ENCODE measurements around the gene F9.

GRCh38 chrX:139585613-139586012, 55.1 kb downstream of the F9 start:
- TF ChIP-seq FOXA1 (IDR thresholded peaks at IDR 0.05), result no peak
- no peak for TF ChIP-seq FOXM1 (IDR thresholded peaks at IDR 0.05; ENCODE audit: borderline replicate concordance)
- no peak for TF ChIP-seq SP1 (IDR thresholded peaks at IDR 0.05)
- TF ChIP-seq PKNOX1 (IDR thresholded peaks at IDR 0.05), result no peak
- TF ChIP-seq FOXK2 (IDR thresholded peaks at IDR 0.05), result no peak
- TF ChIP-seq ZNF384 (IDR thresholded peaks at IDR 0.05), result no peak
- TF ChIP-seq TARDBP (IDR thresholded peaks at IDR 0.05), result no peak
